ENCODE data around the gene HUS1B.

The HUS1B gene

GRCh38 chr6:620950-621349 is 36.0 kb downstream of the HUS1B start:
- no peak for FAIRE-seq

- no peak for FAIRE-seq
Observed at GRCh38 chr6:620166-620565, 36.7 kb downstream of the HUS1B start.

GRCh38 chr6:617456-618100 is 39.3 kb downstream of the HUS1B start:
- FAIRE-seq: no peak

DNA sequence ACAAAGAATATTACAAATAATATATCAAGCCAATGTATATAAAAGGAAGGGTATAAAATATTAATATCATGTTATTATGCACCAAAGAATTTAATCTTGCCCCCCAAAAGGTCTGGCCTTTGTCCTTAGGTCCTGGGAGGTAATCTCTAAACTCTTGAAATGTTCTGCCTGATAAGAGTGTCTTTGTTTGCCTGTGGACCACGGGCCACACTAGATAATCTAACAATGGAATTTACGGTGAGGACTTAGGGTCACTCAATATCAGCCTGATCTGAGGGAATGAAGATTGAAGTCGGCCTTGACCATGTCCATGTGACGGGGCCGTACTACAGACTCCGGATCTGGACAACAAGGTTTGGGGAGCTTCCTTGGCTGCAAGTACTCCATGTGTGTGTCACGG is 42.9 kb downstream of the HUS1B start:
- no peak for FAIRE-seq

GRCh38 chr6:611928-612327 is 45.0 kb downstream of the HUS1B start:
- no peak for FAIRE-seq

DNA sequence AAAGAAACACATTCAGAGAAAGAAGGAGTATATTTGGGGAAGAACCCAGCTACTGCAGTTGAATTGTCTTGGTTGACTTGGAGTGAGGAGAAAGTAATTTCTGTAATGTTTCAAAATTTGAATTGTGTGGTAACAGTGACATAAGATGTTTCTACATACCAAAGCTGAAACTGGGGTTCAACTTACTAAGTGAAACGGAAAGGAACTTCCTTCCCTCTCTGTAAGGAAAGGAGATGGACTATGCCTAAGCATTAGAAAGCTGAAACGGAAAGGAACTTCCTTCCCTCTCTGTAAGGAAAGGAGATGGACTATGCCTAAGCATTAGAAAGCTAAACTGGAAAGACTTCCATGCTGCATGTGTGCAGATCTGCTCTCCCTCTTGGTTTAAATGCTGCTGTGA is 46.0 kb downstream of the HUS1B start:
- FAIRE-seq: no peak

DNA sequence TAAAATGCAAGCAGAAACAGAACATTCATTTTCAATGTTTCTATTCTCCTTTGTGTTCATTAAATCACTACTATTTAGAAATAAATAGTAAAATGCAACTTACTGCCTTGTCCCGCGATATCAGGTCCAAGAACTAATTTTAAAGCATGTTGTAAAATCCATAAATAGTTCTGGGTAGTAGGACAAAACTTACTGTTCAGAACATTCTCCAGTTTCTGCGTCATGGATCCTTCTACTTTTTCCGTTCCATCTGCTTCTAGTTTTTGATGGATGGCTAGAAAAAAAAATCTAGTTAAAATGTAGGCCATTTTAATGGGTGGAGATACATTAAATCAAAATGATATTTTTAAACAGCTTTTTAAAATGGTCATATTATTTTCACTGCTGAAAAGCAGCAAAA is 47.0 kb downstream of the HUS1B start:
- no peak for FAIRE-seq

DNA sequence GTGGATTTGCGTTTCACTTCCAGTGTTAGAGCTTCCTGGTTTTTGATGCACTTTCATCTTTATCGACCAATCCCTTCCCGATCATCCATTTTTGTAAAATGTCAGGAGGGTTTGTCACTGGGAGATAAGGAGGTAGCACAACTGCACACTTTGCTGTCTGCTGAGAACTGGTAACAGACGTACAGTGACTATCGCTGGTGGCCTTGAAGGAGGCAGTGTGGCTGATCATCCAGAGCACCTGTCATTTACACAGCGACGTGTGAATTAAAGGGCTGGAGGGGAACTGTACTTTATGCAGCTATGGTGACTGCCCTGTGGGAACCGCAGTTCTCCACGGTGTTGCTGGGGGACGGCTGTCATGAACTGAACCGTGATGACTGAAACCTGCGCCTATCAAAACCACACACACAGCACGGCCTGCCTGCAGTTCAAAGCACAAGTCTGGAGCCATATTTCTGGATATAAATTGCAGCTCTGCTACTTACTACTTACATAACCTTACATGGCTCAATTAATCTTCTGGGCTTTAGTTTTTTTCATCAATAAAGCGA is 50.0 kb downstream of the HUS1B start:
- no peak for FAIRE-seq

All from islet of Langerhans (tissue), 1 donor.